GM18498 (cell line): ENCODE data around the gene FBXL20.

Source experiments
- ATAC-seq: cut with Tn5 transposase; IDR thresholded peaks from one replicate; pipeline ENCODE4 v1.9.1; 2021; ENCODE audit warnings: mild to moderate bottlenecking, moderate library complexity; ENCODE audit not compliant: unreplicated experiment

FBXL20 gene

DNA sequence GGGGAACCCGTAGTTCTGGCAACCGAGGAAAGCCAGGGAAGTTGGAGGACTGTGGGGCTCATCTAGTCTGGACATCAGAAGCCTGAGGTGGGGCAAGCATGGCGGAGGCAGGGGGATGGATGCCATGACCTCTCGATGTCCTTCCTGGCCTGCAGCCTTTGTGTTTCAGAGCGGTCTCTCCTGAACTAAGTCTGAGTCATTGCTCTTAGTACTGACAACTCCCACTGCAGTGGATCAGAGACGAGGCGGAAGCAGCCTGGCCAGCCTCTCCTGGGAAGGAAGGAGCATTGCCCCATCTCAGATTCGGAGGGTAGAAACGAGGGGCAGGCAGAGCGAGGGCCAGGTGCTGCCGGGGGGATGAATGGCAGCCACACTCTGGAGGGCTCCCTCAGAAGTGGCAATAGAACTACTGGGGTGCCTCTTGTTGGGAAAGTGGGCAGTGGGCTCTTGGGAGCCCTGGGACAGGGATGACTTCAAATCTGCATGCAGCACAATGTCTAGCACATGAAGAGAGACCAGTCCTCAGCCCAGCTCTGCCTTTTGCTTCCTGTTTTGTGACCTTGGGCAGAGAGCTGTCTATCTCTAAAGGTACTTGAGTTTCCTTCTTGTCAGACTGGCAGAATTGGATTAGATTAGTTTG is 172.0 kb downstream of the FBXL20 start:
- no peak for ATAC-seq

DNA sequence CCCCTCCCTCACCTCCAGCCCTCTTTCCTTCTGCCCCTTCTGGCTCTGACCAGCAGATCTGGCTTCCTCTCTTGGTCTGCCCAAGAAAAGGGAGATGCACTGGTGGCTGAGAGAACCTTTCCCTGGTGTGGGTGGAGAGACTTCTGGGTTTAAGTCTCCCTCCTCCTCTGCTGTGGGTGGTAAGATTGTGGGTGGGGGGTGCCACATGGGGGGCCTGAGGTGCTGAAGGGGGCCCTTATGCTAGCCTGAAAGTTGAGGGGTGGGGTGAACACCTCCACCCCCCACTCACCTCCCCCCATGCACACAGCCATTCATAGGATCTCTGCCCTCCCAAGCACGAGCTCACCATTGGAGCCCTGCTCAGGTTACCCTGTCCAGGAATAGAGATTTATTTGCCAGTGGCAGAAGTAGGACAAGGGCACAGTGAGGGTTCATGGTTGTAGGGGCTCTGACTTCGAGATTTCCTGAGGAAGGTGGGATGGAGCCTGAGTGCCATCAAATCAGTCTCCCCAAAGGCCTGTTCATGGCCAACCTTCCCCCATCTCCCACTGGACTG is 174.0 kb downstream of the FBXL20 start:
- ATAC-seq: no peak

DNA sequence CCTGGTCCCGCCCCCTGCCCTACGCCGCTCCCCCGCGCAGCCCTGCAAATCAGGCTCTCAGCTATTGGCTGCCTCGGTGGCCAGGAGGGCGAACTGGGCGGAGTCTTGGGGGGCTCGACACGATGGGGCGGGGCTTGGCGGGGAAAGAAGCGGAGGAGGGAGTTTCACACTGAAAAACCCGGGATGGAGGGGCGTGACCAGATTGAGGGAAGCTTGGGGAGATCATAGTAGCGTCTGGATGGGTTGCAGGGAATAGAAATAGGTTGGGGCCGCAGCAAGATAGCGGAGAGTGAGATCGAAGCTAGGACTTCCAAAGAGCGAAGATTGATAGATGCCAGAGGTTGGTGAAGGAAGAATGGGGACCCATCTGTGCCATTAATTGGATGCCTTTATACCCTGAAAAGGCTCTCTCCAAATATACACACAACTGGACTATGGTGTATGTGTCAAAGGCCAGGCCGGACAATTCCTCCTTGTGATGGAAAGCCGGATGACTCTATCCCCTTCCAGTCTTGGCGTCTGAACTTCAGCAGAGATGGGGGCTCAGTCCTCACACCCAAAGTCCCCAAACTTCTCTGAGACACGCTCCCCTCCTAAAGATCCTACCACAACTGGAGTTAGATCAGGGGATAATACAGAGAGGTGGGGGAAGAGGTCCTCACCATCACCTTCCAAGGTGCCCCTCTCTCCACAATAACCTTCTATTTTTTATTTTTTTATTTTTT is 175.3 kb downstream of the FBXL20 start:
- no peak for ATAC-seq

DNA sequence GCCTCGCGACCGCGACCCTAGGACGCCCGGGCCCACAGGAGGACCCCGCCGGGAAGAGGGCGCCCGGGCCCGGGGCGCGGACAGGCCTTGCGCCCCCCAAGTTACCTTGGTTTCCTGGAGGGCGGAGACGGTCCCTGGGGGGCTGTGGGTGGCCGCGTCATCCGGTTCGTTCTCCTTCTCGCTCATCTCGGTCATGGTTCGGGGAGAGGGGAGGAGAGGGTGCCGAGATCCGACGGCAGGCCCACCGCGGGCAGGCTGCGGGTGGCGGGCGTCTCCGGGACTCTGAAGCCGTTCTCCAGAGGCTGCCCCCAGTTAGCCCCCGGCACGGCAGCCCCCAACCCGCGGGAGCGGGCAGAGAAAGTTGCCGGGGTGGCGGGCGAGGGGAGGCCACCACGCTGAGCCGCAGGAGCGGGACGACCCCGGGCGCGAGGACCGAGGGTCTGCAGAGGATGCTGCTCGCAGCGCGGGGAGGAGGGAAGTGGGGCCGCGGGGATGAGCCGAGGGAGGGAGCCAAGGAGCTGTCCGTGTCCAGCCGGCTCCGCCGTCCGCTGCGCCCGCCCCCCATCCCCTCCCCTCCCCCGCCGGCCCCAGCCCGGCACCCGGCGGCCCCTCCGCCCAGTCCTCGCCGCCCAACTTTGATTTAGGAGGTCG is 176.0 kb downstream of the FBXL20 start, which contains the start of gene STAC2:
TSS of gene STAC2 (minus strand) at position 638 of the 651 bp plus-strand sequence. CDS start at position 195, 443 bp downstream.
- no peak for ATAC-seq

DNA sequence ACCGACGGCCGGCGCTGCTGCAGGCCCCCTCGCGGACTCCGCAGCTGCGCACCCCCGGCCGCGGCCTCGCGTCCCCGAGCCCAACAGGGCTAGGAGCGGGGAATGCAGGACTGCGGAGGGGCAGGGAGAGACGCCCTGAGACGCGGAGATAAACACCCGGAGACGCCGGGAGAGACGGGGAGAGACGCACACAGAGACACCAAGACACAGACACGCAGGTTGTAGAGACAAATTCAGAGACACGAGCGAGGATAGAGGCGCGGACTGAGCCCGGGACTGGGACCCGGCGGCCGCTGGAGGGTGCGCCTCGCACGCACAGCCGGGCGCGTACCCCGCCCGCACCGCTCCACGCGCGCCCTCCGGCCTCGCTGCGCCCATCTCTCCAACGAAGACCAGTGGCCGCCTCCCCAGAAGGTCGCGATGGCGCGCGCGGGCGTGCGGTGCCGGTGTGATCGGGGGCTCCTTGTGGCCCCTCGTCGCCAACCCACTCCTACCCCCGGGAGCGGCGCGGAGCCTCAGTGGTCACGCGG is 176.6 kb downstream of the FBXL20 start:
- no peak for ATAC-seq

DNA sequence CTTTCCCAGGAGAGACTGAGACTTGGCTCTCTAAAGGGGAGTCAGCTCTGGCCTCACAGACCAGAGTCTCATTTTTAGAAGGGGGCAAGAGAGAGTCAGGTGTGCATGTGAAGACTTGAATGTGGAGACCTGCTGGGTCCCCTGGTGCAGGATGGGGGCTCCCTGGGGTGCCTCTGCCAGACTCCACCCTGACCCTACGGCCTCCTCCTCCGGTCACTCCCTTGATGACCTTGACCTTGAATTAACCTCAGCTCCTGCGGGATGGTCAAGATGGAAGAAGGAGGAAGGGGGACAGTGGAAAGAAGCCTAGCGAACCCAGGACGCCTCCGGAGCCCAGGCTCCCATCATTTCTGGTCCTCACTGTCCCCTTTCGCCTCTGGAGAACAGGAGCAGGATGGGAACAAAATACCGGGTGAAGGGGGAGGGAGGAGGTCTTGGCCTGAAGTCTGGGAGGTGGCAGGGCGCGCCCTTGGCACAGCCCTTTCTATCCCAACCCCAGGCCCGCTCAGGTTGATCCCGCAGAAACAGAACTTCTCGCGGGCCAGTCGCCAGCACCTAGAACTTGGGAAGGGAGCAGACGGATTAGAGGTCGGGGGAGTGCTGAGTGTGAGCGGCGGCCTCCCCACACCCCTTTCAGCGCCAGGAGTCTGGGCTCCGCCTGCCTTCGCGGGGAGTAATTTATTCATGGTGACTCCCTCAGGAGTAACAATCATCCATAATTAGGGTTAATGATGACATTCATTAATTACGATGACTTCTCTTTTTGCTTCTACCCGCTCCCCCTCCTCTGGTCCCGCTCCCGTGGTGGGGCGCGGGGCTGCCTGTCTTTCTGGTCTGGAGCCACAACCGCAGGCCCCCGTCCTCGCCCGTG is 177.3 kb downstream of the FBXL20 start:
- ATAC-seq: no peak

DNA sequence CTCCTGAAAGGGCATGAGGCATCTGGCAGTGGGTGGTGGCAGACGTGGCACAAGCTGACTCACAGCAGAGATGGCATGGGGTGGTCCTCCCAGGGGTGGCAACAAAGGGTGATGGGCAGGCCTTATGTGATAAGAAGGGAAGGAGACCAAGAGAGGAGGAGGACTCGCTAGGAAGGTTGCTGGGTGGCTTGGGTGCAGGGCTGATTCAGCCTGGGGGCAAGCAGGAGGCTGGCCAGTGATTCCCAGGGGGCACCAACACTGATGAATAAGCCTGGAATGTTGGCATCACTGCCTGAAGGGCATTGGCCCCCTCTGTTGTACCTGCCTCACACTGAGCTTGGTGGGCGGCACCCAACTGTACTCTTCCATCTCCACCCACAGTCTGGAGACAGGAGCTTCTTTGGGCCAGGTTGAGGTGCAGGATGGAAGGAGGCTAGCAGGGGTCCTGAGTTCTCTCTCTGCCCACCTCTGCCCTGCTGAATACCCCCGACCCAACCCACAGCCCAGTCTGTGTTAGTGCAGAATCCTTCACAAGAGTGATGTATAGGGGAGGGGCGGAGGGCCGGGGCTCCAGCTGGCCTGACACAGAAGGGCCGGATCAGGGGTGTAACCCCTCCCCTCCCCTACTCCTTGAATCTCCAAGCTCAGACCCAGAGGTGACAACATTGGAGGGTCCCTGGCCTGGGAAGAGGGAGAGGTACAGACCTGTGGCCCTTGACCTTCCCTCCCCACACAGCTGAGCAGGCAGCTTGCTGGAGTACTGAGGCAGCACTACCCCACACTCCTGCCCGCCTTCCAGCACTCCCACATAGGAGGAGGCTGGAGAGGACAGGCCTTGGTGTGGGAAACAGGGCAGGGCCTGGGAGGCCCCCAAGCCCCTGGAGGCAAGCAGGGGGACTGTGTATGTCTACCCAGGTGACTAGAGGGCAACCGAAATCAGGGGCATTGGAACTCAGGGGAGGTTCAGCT is 178.3 kb downstream of the FBXL20 start:
- no peak for ATAC-seq

DNA sequence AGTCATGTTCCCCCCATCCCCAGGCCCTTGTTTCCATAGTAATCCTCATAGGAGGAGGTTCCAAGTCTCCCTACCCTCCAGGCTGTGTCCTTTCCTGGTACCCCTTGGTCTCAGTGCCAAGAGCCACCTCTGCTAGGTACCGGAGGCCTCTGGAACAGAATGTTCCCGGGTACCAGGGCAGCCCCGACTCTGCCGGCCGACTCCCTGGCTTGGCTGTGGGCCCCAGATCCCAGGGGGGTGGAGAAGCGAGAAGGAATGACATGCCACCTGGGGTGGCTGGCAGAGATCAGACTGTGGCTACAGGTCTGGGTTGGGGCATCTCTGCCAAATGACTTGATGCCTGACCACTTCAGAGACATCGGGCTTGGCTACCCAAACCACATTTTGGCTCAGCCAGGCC is 179.3 kb downstream of the FBXL20 start:
- ATAC-seq: no peak

DNA sequence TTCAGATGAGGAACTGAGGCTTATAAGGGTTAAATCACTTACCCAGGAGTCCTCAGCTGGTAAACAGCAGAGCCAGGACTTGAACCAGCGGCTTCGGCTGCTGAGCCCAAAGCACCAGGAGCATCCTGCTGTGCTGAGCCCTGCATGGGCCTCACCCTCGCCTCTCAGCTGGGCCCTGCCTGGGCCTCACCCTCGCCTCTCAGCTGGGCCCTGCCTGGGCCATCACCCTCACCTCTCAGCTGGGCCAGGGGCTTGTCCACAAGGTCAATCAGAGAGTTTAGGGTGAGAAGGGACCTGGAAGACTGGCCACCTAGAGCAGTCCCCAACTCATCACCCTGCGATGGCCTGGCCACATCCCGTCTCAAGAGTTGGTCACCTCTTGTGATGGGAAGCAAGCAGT is 179.9 kb downstream of the FBXL20 start:
- no peak for ATAC-seq

DNA sequence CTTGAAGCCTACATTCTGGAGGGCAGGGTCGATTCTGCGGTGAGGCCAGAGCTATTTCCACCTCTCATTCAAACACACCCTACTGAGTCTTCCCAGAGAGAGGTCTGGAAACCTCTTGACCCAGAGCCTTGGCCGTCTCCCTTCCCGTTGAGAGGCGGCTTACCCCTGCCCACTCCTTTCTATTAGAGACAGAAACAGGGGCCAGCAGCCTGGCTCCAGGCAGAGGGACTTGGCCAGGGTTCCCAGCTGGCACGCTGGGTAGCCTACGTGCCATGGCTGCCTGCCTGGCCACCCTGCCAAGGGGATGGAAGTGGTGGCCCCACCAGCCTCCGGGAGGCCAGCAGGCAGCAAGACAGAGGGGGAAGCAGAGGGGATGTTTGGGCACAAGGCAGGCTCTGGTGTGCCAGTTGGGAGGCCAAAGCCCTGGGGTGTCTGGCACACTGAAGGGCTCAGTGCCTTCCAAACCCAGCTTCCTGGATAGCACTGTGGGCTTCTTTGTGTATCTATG is 181.7 kb downstream of the FBXL20 start:
- ATAC-seq: no peak

DNA sequence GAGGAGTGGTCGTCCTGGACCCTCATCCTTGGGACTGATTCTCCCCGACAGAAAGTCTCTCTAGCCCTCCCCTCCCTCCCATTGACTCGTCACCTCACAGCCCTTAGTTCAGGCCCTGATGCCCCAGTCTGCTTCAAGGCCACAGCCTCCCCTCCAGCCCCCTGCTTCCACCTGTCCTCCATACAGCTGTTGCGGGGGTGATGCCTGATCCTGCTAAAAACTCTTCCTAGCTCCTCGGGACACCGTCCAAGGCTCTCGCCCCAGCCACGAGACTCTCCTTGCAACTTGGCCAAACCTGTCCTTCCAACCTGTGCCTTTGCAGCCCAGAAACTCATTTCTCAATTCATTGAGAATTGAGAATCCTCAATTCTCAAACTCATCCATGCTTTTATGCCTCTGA is 182.5 kb downstream of the FBXL20 start:
- ATAC-seq: no peak

DNA sequence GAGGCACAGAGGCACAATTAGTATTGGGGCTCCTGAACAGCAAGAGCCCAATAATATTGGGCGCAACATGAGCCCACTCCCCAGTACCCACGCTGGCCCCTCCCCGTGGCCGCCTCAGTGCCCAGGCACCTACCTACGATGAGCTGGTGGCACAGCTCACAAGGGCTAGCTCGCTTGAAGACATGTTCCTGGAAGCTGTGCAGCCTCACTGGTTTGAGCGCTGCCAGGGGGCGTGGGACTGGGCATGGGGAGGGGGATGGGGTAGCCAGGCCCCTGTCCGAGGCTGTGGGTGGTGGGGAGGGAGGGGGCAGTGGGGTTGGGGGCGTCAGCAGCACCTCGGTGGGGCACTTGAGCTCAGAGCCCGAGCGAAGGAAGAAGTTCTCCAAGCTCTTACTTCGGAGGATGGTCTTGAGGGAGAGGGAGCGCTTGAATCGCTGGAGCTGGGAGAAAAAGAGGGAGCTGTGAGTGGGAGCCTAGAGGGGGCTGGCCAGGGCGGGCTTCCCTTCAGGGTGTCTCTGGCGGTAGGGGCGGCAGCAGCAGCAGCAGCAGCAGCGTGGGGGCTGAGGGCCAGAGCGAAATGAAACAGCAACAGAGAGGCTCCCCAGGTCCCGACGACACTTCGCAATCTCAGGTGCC is 183.6 kb downstream of the FBXL20 start:
- ATAC-seq: no peak

DNA sequence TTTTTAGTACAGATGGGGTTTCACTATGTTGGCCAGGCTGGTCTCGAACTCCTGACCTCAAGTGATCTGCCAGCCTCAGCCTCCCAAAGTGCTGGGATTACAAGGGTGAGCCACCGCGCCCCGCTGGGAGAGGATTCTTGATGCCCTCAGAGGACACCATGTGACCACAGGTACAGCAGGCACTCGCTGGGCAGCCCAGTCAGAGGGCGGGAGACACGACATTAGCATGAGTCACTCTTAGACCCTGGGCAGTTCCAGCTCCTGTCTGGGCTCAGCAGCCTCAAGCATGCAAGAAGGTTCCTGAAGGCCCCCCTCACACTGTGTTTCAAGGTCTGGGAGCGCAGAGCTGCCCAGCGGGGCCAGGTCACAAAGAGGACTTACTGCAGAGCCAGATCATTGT is 187.6 kb downstream of the FBXL20 start:
- no peak for ATAC-seq

DNA sequence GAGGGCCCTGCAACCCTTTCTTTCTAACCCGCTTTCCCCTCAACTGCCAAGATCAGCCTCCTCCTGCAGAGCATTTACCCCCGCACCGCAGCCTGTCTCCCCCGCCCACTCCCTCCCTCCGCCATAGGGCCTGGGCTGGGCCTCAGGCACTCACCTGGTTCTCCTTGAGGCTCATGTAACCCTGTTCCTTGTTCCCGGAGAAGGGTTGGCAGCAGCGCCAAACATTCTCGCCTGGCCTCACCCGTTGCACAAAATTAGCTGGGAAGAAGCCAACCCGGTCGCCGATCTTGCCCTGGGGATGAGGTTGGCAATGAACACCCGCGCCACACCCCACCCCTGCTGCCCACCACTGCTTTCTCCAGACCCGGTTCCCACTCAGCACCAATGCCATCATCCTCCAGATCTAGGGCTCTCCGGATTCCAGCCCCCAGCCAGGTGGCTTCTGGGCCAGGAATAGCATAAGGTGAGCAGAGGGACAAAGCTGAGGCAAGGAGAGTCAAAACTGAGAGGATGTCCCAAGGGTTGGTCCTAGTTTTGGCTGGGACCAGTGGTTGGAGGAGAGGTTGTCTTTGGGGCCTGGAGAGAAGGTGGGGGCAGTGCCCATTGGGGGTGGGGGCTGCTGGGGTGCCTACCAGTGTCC is 188.5 kb downstream of the FBXL20 start:
- ATAC-seq: no peak

DNA sequence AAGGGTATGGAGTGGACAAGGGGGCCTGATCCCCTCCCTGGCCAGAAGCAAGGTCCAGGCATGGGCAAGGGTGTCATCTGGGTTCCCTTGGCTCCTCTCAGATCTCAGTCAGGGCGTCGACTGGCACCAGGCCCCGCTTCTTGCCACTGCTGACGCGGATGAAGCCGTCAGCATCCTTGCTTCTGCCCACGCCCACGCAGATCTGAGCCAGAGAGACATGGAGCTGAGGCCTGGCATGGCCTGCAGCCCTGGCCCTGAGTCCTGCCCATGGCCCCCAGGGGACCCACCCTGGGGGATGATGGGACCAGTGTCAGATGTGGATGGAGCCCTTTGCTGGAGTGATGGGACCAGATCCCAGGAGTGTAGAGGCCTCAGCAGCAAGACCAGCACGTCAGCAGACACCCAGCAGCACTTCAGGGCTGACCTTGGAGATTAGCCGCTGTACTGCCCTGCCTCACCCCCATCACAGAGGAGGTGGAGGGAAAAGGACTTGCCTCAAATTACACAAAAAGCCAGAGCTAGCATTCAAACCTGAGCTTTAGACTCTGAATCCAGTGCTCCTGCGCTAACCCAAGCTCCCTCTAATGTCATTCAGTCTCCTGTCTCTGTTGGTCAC is 189.1 kb downstream of the FBXL20 start:
- ATAC-seq: no peak

DNA sequence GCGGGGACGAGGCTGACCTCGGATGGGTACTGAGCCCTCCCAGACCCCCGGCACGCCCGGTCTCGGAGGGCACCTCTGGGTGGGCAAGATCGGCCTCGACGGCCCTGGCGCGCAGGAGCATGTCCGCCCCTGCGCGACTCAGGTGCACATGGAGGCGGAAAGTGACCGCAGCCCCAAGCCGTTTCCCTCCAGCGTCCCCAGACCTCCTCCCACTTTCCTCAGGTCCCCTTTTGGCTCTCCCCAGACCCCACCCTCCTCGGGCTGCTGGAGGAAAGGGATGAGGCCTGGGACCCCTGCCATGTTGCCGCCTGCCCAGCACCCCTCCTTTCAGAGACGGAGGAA is 191.4 kb downstream of the FBXL20 start:
- no peak for ATAC-seq

DNA sequence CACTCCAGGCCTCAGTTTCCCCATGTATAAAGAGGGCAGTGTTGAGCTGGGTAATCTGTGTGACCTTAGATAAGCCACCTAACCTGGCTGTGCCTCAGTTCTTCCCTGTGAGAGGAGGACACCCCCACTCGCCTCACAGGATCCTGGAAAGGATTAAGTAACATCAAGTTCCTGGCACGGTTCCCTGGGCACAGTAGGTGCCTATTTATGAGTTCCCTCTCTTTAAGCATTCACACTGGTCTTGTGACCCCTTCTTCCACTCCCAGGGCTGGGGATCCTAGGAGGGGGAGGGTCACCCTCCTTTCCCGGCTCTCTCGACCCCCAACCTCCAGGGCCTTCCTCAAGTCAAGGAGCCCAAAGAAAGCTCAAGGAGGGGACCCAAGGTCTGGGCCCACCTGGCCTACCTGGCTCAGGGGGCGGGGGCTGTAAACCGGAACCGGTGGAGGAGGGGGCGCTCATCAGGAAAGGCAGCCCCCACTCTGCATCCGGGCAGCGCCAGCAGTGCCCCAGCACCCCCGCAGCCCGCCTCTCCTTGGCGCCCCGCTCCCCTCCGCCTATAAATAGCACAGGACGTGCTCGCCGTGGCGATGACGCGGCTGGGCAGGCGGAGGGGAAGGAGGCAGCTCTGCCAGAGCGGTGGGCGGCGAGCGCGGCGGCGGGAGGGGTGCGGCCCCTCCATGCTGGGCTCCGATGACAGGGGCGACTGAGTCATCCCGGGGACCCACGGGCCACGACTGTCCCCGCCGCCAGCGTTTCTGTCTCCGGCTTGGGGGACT is 191.9 kb downstream of the FBXL20 start:
- no peak for ATAC-seq
